AG08396 (cell line): Measurements from ENCODE around the gene NEK2.
A peak's percentile ranks its signal among the peaks of the same experiment; 100 is the strongest.
"Not testable (repeated sequence)": the region's sequence is repeated elsewhere in the genome, so short reads cannot be mapped to it uniquely, and the experiment has no call there.

Source experiments
- DNase-seq: peaks from one replicate; pipeline ENCODE4 v3.0.0; 2012; ENCODE audit warnings: low spot score, mixed read lengths

Gene NEK2

DNA sequence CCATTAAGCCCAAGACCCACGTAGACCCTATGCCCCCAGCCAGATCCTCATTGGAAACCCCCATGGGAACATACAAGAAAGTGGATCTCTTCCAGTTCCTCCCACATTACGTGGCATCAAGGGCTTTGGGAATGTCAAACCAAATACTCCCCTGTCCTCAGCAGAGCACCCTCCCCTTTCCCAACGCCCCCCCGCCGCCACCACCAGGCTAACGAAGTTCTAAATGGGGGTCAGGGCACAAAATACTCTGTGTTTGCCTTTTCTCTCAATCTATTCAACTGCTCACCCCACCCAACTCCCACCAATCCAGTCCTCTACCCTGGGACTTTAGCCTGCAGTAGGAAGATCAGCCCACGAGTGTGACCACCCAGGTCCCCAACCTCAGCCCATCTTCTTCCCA lies 24.5 kb downstream of the NEK2 start:
- no peak for DNase-seq

GRCh38 chr1:211648980-211649934 lies 26.2 kb downstream of the NEK2 start:
- peak; percentile 33 for DNase-seq

GRCh38 chr1:211648336-211648735 lies 27.1 kb downstream of the NEK2 start:
- no peak for DNase-seq

- no peak for DNase-seq
Observed at GRCh38 chr1:211647711-211648121, 27.7 kb downstream of the NEK2 start.

GRCh38 chr1:211646566-211646965 lies 28.9 kb downstream of the NEK2 start:
- DNase-seq, result no peak

DNA sequence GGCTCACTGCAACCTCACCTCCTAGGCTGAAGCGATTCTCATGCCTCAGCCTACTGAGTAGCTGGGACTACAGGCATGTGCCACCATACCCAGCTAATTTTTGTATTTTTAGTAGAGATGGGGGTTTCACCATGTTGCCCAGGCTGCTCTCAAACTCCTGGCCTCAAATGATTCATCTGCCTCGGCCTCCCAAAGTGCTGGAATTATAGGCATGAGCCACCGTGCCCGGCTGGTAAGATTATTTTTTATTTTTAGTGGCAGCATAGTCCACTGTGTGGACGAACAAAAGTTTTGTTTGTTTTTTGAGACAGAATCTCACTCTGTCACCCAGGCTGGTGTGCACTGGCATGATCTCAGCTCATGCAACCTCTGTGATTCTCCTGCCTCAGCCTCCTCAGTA lies 29.8 kb downstream of the NEK2 start:
- not testable (repeated sequence) for DNase-seq

GRCh38 chr1:211644653-211645052 lies 30.8 kb downstream of the NEK2 start:
- DNase-seq, result no peak

DNA sequence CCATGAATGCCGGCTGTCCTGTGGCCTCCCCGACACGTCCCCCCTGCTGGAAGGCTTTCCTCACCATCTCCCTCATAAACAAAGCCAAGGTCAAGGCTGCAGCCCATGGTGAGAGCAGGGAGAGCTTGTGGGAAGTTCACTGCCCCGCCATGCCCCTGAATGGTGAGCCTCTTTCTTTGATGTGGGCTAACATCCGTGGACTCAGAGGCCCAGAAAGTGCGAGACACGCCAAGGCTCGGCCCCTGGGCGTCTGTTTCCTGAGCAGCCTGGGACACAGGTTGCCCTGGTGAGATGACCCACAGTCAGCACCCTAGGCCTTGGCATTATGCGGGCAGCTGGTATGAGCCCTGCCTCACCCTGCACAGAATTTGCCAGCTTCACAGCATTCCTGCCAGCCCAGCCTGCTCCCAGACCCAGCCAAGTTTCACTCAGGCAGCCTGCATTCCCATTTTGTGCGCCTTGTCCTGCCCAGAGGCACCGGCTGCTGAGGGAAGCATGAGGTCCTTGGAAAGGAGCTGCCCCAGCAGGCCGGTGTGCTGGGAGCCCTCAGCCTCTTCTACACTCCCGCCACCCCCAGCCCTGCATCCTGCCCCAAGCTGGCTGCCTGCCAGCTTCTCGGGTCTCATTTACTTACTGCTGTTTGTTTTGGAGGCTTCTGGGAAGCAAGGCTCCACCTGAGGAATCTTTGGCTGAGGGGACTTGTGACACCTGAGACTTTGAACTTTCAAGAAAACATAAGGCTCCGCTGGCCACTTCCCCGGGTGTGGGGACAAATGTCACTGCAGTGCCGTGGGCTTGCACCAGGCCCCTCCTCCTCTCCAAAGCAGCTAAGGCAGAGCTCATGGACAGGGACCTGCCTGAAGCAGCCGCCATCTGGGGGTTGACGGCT lies 31.9 kb downstream of the NEK2 start:
- no peak for DNase-seq

GRCh38 chr1:211642870-211643269 lies 32.6 kb downstream of the NEK2 start:
- DNase-seq, result no peak

- no peak for DNase-seq
Observed at GRCh38 chr1:211641942-211642341, 33.5 kb downstream of the NEK2 start.

- DNase-seq, result no peak
Observed at GRCh38 chr1:211641044-211641800, 34.2 kb downstream of the NEK2 start.

- DNase-seq, result no peak
Observed at GRCh38 chr1:211640301-211640630, 35.2 kb downstream of the NEK2 start.

DNA sequence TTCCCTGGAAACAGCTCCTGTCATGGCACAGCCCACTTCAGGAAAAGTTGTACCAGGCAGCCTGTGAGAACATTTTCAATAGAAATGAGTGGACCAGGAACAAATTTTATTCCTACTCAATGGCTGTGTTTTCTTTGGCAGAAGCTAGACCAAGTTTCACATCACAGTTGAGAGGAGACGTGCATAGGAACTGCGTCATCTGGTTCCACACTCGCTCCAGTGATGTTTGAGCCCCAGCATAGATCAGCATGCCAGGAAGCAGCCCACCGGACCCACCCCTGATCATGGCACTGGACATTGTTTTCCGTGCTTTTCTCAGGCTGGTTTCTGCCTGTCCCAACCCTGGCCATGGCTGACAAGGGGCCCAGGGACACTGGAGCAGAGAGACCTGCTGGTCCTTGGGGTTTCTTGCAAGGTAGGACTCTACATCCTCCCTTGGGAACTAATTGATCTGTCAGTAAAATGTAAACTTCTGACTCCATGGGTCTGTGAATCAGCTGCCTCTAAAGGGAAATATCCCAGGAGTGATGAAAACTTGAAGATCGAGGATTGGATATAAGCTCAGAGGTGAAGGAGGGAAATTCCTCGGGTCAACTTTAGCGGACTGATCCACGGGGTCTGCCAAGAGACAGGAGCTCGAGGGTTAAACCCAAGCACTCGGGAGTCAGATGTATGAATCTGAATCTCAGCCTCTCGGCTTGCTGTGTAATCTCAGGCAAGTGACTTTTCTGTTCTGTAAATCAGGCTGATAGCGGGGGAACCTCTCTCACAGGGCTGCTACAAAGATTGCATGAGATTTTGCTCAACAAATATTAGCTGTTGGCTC lies 35.7 kb downstream of the NEK2 start:
- DNase-seq, result peak; percentile 68

DNA sequence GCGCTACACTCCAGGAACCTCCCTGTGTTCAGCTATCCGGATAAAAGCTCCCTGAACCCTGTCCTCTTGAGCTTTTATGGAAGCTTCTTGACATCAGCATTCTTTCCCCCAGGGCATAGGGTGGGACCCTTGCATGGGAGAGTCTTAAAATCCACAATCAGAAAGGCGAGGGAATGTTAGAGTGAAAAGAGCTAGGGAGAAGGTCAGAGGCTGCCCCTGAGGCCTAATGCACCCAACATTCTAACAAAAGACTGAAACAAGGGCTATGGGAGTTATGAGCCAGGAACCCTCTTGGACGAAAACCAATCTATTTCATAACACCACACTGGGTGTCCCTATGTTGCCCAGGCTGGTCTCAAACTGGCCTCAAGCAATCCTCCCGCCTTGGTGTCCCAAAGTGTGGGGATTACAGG lies 36.7 kb downstream of the NEK2 start:
- DNase-seq, result no peak

- no peak for DNase-seq
Observed at GRCh38 chr1:211638246-211638645, 37.2 kb downstream of the NEK2 start.

GRCh38 chr1:211637066-211637465 lies 38.4 kb downstream of the NEK2 start:
- DNase-seq, result no peak

DNA sequence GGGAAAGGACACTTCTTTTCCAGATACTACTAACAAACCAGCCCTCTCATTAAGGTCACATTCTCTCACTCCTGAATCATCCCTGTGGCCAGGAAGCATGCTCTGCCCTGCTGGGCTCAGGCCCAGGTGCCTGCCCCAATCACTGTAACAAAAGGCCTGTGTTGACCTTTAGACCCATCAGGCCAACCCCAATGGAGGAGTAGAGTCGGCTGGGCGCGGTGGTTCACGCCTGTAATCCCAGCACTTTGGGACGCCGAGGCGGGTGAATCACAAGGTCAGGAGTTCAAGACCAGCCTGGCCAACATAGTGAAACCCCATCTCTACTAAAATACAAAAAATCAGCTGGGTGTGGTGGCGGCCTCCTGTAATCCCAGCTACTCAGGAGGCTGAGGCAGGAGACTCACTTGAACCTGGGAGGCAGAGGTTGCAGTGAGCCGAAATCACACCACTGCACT lies 38.8 kb downstream of the NEK2 start:
- DNase-seq, result peak; percentile 42

DNA sequence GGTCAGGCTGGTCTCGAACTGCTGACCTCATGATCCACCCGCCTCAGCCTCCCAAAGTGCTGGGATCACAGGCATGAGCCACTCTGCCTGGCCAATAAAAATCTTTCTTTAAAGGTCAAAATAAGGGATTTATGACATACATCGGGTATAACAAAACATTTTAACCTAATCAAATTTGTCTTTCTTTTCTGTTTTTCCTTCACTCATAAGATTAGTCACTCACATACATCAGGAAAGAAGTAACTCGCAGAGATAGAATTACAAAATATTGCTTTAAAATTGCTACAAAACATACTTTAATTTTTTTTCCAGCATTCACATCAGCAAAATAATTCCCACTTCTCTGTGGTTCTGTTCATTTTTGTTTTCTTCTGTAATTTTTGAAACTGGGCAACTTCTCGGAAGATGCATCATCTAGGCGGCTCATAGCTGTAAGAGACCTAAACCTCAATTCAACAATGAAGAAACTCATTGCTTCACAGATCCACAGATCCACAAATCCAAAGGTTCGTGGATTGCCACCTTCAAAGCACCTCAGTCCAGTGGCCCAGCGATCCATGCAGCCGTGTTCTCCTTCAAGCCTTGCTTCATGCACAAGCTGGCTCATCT lies 39.7 kb downstream of the NEK2 start:
- no peak for DNase-seq

GRCh38 chr1:211634931-211635330 lies 40.5 kb downstream of the NEK2 start:
- DNase-seq, result no peak

DNA sequence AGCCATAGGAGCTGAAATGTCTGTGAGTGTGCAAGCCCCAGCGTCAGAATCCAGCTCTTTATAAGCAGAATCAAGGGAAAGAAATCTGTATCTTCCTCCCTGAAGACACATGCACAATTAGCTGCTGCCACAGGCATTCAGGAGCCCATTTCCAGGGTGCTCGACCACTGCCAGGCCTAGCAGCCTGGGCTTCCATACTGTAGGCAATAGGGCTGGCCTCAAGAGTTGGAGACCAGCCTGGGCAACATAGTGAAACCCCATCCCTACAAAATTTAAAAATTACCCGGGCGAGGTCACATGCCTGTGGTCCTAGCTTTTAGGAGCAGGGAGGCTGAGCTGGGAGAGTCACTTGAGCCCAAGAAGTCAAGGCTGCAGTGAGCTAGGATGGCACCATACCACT lies 41.0 kb downstream of the NEK2 start:
- DNase-seq, result no peak

GRCh38 chr1:211633524-211633846 lies 41.9 kb downstream of the NEK2 start:
- DNase-seq, result no peak
